Measurements from ENCODE around the gene BCL2A1. TPM values are rescaled to one million over a fixed set of nuclear protein-coding genes. Genes with fewer than 3 reads are reported as not detected.
"Not testable (repeated sequence)": the region's sequence is repeated elsewhere in the genome, so short reads cannot be mapped to it uniquely, and the experiment has no call there.

The BCL2A1 gene
- total and polyA plus RNA-seq, 10 of the 15 experiments (the other 5 are each of a cell fraction or from before 2014, with no cell fraction given) = 181 to 570 (median 321) TPM

DNA sequence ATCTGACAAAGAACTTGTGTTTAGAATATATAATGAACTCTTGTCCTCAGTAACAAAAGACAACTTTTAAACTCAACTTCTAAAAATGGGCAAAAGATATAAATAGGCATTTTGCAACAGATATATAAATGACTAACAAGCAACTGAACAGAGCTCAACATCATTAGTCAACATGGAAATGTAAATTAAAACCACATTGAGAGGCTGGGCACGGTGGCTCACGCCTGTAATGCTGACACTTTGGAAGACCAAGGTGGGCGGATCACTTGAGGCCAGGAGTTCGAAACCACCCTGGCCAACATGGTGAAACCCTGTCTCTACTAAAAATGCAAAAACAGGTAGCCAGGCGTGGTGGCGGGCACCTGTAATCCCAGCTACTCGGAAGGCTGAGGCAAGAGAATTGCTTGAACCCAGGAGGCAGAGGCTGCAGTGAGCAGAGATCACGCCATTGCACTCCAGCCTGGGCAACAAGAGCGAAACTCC lies 40.1 kb upstream of the BCL2A1 start:
- Histone ChIP-seq H3K9ac (ENCODE audit: control insufficient read depth, insufficient read depth, low read length) (peak overlapping the region; percentile 61), H3K4me2 (ENCODE audit: control insufficient read depth, insufficient read depth) (peak overlapping the region; percentile 93), H3K27ac (ENCODE audit: control insufficient read depth, insufficient read depth) (peak overlapping the region; percentile 93), H3K4me1 (ENCODE audit: control insufficient read depth, insufficient read depth, low read length) (peaks cover 43% of the 10 kb centered on the region)
- FAIRE-seq; H3K36me3 ChIP-seq (ENCODE audit: control insufficient read depth in 2 of 2, insufficient read depth in 2 of 2, low read length in 1 of 2); H3K79me2 ChIP-seq (ENCODE audit: control insufficient read depth, insufficient read depth, low read length); H2AFZ ChIP-seq (ENCODE audit: control insufficient read depth, low read depth, low read length); H4K20me1 ChIP-seq (ENCODE audit: control insufficient read depth, insufficient read depth); H3K27me3 ChIP-seq (replicated peaks in 1 of 2; ENCODE audit: control insufficient read depth in 2 of 2, insufficient read depth in 2 of 2, low read length in 1 of 2); H3K4me3 ChIP-seq; H3K9me3 ChIP-seq (replicated peaks; ENCODE audit: control insufficient read depth, insufficient read depth, low read length): not testable (repeated sequence)
- SMC1A ChIA-PET (ENCODE audit: uncharacterized antibody, unreplicated experiment) = interaction anchor here (0.7 to 4.3 kb wide), 12 partner anchors 11 to 162 kb away, joined by 3 to 20 read pairs (median 4); partner anchors contain the start of gene BCL2A1
- ATAC-seq (peak; percentile 75), DNase-seq (ENCODE audit: low read depth, low spot score) (peak; percentile 88)
- intact Hi-C loops (cut with micrococcal nuclease; ENCODE audit: unreplicated experiment) = loop anchor here (2.0 to 5.0 kb wide), 3 partner anchors 22 to 161 kb away; no protein-coding TSS in a partner anchor
- RAD21 ChIA-PET (ENCODE audit: unreplicated experiment) = interaction anchor here (0.9 to 2.2 kb wide), 7 partner anchors 11 to 61 kb away, joined by 3 to 10 read pairs (median 4); no protein-coding TSS in a partner anchor
- TSS peak; percentile 99 for BruUV-seq (replicated peaks)
- 0% methylated on average over 9 of the region's 9 CpGs for WGBS (ENCODE audit: insufficient coverage, insufficient replicate concordance, low lambda C conversion rate, missing lambda C conversion rate)
- POLR2A ChIA-PET = interaction anchor here (0.6 to 1.0 kb wide), 5 partner anchors 9 to 43 kb away, joined by 3 read pairs; no protein-coding TSS in a partner anchor
- CTCF ChIA-PET = interaction anchor here (1.0 to 1.7 kb wide), 3 partner anchors 9 to 18 kb away, joined by 4 to 8 read pairs (median 5); no protein-coding TSS in a partner anchor
- in situ Hi-C loops (cut with MboI) = loop anchor here (25.0 kb wide), 1 partner anchor 1276 kb away; no protein-coding TSS in a partner anchor
- TF ChIP-seq, protein P1, sequence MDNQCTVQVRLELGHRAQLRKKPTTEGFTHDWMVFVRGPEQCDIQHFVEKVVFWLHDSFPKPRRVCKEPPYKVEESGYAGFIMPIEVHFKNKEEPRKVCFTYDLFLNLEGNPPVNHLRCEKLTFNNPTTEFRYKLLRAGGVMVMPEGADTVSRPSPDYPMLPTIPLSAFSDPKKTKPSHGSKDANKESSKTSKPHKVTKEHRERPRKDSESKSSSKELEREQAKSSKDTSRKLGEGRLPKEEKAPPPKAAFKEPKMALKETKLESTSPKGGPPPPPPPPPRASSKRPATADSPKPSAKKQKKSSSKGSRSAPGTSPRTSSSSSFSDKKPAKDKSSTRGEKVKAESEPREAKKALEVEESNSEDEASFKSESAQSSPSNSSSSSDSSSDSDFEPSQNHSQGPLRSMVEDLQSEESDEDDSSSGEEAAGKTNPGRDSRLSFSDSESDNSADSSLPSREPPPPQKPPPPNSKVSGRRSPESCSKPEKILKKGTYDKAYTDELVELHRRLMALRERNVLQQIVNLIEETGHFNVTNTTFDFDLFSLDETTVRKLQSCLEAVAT (IDR thresholded peaks at IDR 0.05) = peak; percentile 56; the same call in 1 of the 2 replicates
- TF ChIP-seq FOXM1 (IDR thresholded peaks at IDR 0.05; ENCODE audit: low read depth, low read length) (peak; percentile 88), PAX5 (IDR thresholded peaks at IDR 0.05; ENCODE audit: borderline replicate concordance, low read depth, low read length) (peak; percentile 48; the same call in 1 of the 2 replicates), BHLHE40 (IDR thresholded peaks at IDR 0.05; ENCODE audit: borderline replicate concordance in 1 of 2, low read depth in 2 of 2, low read length in 1 of 2) (peak; percentile 75 to 84), IKZF2 (IDR thresholded peaks at IDR 0.05) (peak; percentile 52 to 79; a peak in 3 of 4 replicates), CBFB (IDR thresholded peaks at IDR 0.05; ENCODE audit: low read depth) (peak; percentile 59), RELA (IDR thresholded peaks at IDR 0.05; ENCODE audit: borderline replicate concordance, partially characterized antibody) (peak; percentile 9), ZNF24 (IDR thresholded peaks at IDR 0.05) (peak; percentile 77), CREB1 (IDR thresholded peaks at IDR 0.05; ENCODE audit: low read depth) (peak; percentile 32; the same call in 1 of the 2 replicates), NBN (IDR thresholded peaks at IDR 0.05) (peak; percentile 73), IKZF1 (conservative IDR thresholded peaks at IDR 0.05) (peak; percentile 76), MEF2B (IDR thresholded peaks at IDR 0.05; ENCODE audit: partially characterized antibody, poor library complexity, severe bottlenecking) (peak; percentile 83), JUNB (IDR thresholded peaks at IDR 0.05) (peak; percentile 81), DPF2 (IDR thresholded peaks at IDR 0.05) (peak; percentile 76), EGR1 (IDR thresholded peaks at IDR 0.05; ENCODE audit: borderline replicate concordance in 1 of 2, low read depth in 2 of 2, low read length in 2 of 2) (peak in 1 of 2 experiments; percentile 74; a peak in 1 of 3 replicates), NFIC (IDR thresholded peaks at IDR 0.05; ENCODE audit: low read depth, low read length) (peak; percentile 88), TBL1XR1 (IDR thresholded peaks at IDR 0.05; ENCODE audit: low read depth, low read length) (peak; percentile 63; the same call in 1 of the 2 replicates), TCF3 (IDR thresholded peaks at IDR 0.05; ENCODE audit: borderline replicate concordance, insufficient read depth, low read depth, low read length) (0 out of 2 replicates have a peak, but pooled peaks have one; percentile 13), BCL11A (IDR thresholded peaks at IDR 0.05; ENCODE audit: low read depth, low read length) (peak; percentile 64), ZNF217 (IDR thresholded peaks at IDR 0.05) (peak; percentile 98), EP300 (IDR thresholded peaks at IDR 0.05; ENCODE audit: borderline replicate concordance in 1 of 2, control insufficient read depth in 1 of 2, low read depth in 2 of 2, low read length in 2 of 2) (peak in 1 of 2 experiments; percentile 66; a peak in 2 of 4 replicates), ZBED1 (IDR thresholded peaks at IDR 0.05; ENCODE audit: borderline replicate concordance) (peak; percentile 91; the same call in 1 of the 2 replicates)
- TF ChIP-seq, protein P2, sequence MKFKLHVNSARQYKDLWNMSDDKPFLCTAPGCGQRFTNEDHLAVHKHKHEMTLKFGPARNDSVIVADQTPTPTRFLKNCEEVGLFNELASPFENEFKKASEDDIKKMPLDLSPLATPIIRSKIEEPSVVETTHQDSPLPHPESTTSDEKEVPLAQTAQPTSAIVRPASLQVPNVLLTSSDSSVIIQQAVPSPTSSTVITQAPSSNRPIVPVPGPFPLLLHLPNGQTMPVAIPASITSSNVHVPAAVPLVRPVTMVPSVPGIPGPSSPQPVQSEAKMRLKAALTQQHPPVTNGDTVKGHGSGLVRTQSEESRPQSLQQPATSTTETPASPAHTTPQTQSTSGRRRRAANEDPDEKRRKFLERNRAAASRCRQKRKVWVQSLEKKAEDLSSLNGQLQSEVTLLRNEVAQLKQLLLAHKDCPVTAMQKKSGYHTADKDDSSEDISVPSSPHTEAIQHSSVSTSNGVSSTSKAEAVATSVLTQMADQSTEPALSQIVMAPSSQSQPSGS (IDR thresholded peaks at IDR 0.05; ENCODE audit: low read length) = peak; percentile 82

Measured in GM12878 (cell line).